Astrocyte of the spinal cord (primary cell): ENCODE measurements around the gene SLC25A26.

Experiments
- DNase-seq: peaks from one replicate; pipeline ENCODE4 v3.0.0; 2011; ENCODE audit warnings: low read depth, low spot score
- H3K4me3 ChIP-seq: 2 replicates; pipeline ENCODE4 v1.5.1; 2011; ENCODE audit warnings: low read depth, mild to moderate bottlenecking, low read length, moderate library complexity
- in situ Hi-C: cut with HindIII; loops from 2 replicates; pipeline ENCODE4 v1.10.0; 2017; ENCODE audit warnings: low sequenced_read_pairs
- TF ChIP-seq, protein P1 (sequence below): IDR thresholded peaks from 2 replicates; pipeline ENCODE4 v1.5.1; 2012; ENCODE audit warnings: low read depth, mild to moderate bottlenecking, low read length, inconsistent platforms

The SLC25A26 gene

DNA sequence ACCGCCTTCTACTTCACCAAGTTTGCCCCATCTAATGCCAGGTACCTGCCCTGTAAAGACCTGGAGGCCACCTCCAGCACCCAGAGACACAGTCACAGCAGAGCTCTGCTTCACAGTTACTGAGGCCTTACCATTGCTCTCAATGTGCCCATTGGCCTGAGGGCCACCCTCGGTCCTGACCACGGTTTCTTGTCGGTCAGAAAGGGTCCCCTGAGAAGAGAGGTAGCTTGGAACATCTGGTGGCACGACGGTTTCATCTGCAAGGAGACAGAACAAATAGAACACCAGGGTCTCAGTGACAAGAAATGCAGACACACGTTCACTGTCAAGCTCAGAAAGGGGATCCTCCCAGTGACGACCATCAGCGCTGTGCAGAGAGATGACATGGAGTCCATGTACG, 161.3 kb downstream of the SLC25A26 start:
- H3K4me3 ChIP-seq = no peak overlapping the region
- TF ChIP-seq, protein P1, sequence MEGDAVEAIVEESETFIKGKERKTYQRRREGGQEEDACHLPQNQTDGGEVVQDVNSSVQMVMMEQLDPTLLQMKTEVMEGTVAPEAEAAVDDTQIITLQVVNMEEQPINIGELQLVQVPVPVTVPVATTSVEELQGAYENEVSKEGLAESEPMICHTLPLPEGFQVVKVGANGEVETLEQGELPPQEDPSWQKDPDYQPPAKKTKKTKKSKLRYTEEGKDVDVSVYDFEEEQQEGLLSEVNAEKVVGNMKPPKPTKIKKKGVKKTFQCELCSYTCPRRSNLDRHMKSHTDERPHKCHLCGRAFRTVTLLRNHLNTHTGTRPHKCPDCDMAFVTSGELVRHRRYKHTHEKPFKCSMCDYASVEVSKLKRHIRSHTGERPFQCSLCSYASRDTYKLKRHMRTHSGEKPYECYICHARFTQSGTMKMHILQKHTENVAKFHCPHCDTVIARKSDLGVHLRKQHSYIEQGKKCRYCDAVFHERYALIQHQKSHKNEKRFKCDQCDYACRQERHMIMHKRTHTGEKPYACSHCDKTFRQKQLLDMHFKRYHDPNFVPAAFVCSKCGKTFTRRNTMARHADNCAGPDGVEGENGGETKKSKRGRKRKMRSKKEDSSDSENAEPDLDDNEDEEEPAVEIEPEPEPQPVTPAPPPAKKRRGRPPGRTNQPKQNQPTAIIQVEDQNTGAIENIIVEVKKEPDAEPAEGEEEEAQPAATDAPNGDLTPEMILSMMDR = no peak
- in situ Hi-C loops = no loop called here
- DNase-seq = no peak

DNA sequence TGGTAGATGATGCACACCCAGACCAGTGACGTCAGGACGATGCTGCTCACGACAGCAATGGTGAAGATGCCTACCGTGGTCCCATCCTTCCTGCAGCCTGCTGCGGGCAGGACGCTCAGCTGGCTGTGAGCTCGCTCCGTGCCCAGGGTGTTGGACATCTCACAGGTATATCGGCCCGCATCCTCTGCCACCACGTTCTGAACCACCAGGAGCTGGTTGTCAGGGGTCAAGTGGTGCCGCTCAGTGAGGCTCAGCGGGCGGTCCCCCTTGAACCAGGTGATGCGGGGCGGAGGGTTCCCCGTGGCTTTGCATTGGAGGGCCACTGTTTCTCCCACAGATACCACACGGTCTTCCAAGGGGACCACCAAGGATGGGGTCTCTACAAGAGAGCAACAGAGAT, 162.2 kb downstream of the SLC25A26 start:
- TF ChIP-seq, protein P1 = no peak
- no peak for DNase-seq
- no peak overlapping the region for H3K4me3 ChIP-seq
- in situ Hi-C loops = no loop called here

GRCh38 chr3:66383998-66384745, 163.4 kb downstream of the SLC25A26 start:
- no peak overlapping the region for H3K4me3 ChIP-seq
- TF ChIP-seq, protein P1 = no peak
- DNase-seq = no peak
- in situ Hi-C loops = no loop called here

- H3K4me3 ChIP-seq = no peak overlapping the region
- TF ChIP-seq, protein P1 = no peak
- in situ Hi-C loops = no loop called here
- no peak for DNase-seq
These were observed 164.3 kb downstream of the SLC25A26 start for GRCh38 chr3:66385066-66385465.

- TF ChIP-seq, protein P1 = no peak
These were observed 165.5 kb downstream of the SLC25A26 start for GRCh38 chr3:66386011-66386924.

DNA sequence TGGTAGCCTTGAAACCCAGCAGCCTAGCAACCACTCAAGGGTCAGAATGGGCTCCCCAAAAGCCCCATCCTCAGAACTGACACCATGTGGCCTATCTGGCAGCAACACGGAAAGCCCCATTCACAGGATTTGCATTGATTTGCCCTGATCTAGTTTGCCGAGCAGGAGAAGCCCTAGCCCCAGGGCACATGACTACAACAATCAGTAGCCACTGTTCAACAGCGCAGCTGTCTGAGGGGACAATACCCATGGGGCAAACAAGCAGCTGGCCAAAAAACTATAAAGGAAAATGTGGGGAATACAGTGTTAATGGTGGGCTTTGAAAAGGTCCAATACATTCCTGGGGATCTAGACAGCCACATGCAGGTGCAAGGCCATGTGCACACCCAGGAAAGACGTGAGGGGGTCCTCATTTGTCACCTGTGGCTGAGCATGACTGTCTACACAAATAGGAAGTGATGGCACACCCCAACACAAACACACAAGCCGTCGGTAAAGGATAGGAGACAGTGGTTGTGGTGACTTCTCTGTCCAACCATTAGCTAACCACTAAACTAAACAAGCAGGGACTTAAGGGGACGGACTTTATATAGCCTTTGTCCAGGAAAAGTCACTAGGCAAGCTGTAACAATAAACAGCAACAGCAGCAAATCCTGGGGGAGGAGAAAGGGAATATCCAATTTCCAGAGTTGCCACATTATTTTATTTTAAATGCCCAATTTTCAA, 166.3 kb downstream of the SLC25A26 start:
- in situ Hi-C loops = no loop called here
- DNase-seq = no peak
- no peak overlapping the region for H3K4me3 ChIP-seq
- TF ChIP-seq, protein P1 = no peak

More at GRCh38 chr3:66386011-66386924, 165.5 kb downstream of the SLC25A26 start:
- H3K4me3 ChIP-seq = no peak overlapping the region
- no peak for DNase-seq
- in situ Hi-C loops = no loop called here
